ENCODE data around the gene HPDL. TPM values are rescaled to one million over a fixed set of nuclear protein-coding genes. Genes with fewer than 3 reads are reported as not detected.

Gene HPDL
- total and polyA plus RNA-seq, 2 of the 4 experiments (the other 2 are of a cell fraction), result 0.54 to 1.1 TPM

GRCh38 chr1:45373573-45373972 lies 46.9 kb downstream of the HPDL start:
- intact Hi-C loops (cut with micrococcal nuclease), result no loop called here
- CTCF ChIA-PET, result interaction anchor here (1.1 kb wide), 2 partner anchors 8 to 13 kb away, joined by 3 to 5 read pairs; no protein-coding TSS in a partner anchor
- no peak overlapping the region for H2BK15ac ChIP-seq (ENCODE audit: low read depth, low read length)

More at GRCh38 chr1:45373573-45373972, 46.9 kb downstream of the HPDL start:
- H2AK9ac ChIP-seq (replicated peaks; ENCODE audit: low read depth, low read length, poor library complexity), result no peak overlapping the region
- no peak overlapping the region for H2BK20ac ChIP-seq (ENCODE audit: low read depth, low read length)
- H3K14ac ChIP-seq (replicated peaks; ENCODE audit: low read depth, low read length), result no peak overlapping the region
- no peak overlapping the region for H3K9ac ChIP-seq (ENCODE audit: low read depth, low read length)
- POLR2A ChIA-PET (ENCODE audit: unreplicated experiment), result no interaction called here
- H3K79me1 ChIP-seq (ENCODE audit: low read depth in 1 of 2, low read length in 2 of 2), result no peaks in the 10 kb centered on the region
- in situ Hi-C loops (cut with MboI; ENCODE audit: low sequenced_read_pairs), result no loop called here
- no peak overlapping the region for H2AK5ac ChIP-seq (ENCODE audit: low read depth, low read length)
- no peak overlapping the region for H2BK120ac ChIP-seq (ENCODE audit: low read depth, low read length)
- H3K27ac ChIP-seq (ENCODE audit: insufficient read depth, low read length), result no peak overlapping the region
- dilution Hi-C loops (cut with HindIII; ENCODE audit: low sequenced_read_pairs, unreplicated experiment), result no loop called here
- no peak overlapping the region for H2BK5ac ChIP-seq (ENCODE audit: low read depth, low read length, poor library complexity, severe bottlenecking)
- H3K4me3 ChIP-seq (ENCODE audit: insufficient read depth, low read depth, low read length), result no peak overlapping the region
- H3K36me3 ChIP-seq (ENCODE audit: control insufficient read depth, insufficient read depth, low read length), result no peaks in the 10 kb centered on the region
- H3K27me3 ChIP-seq (ENCODE audit: control insufficient read depth, insufficient read depth, low read length), result no peaks in the 10 kb centered on the region
- no peak overlapping the region for H3K56ac ChIP-seq (ENCODE audit: extremely low read depth, insufficient read depth, low read length)
- peak overlapping the region; percentile 80 for H3K4me2 ChIP-seq (ENCODE audit: low read depth, low read length)
- ATAC-seq (ENCODE audit: low read depth) (peak; percentile 44; the same call in 1 of the 2 replicates), DNase-seq (no peak)
- no peak overlapping the region for H3K23ac ChIP-seq (ENCODE audit: low read depth, low read length)
- H4K20me1 ChIP-seq (ENCODE audit: insufficient read depth, low read length), result no peaks in the 10 kb centered on the region
- no TSS peak for BruUV-seq (replicated peaks)
- H3K4ac ChIP-seq (ENCODE audit: low read depth, low read length), result no peak overlapping the region
- TF ChIP-seq BHLHE40 (IDR thresholded peaks at IDR 0.05; ENCODE audit: low read depth, low read length) (no peak), RAD21 (IDR thresholded peaks at IDR 0.05; ENCODE audit: low read length) (no peak), CTCF (conservative IDR thresholded peaks at IDR 0.05; ENCODE audit: low read depth, low read length) (no peak), FOS (IDR thresholded peaks at IDR 0.05; ENCODE audit: low read depth, low read length) (no peak), USF2 (IDR thresholded peaks at IDR 0.05; ENCODE audit: low read depth, low read length) (no peak)
- H4K5ac ChIP-seq (ENCODE audit: low read depth, low read length), result no peak overlapping the region
- no peak overlapping the region for H4K91ac ChIP-seq (ENCODE audit: insufficient read depth, low read depth, low read length)
- H4K8ac ChIP-seq (ENCODE audit: low read depth in 2 of 2, low read length in 2 of 2), result no peak overlapping the region
- H3K9me1 ChIP-seq (ENCODE audit: insufficient read depth, low read length), result peaks cover 4% of the 10 kb centered on the region; the same call in 1 of the 2 replicates
- no peak overlapping the region for H3K18ac ChIP-seq (ENCODE audit: low read depth, low read length)
- H3K4me1 ChIP-seq (ENCODE audit: control insufficient read depth, insufficient read depth, low read length), result no peaks in the 10 kb centered on the region; the same call in 1 of the 2 replicates
- H2AFZ ChIP-seq (replicated peaks; ENCODE audit: low read length, poor library complexity), result no peak overlapping the region
- H3K9me3 ChIP-seq (ENCODE audit: control insufficient read depth, insufficient read depth, low read length), result no peaks in the 10 kb centered on the region

Data from IMR-90 (cell line).